Natural killer cell (primary cell): ENCODE data around the gene RRP1. TPM values are rescaled to one million over a fixed set of nuclear protein-coding genes. Genes with fewer than 3 reads are reported as not detected.

ENCODE experiments used
- ATAC-seq, 3 donors: fragments of 150-1000 bp in 2 of 3; fragments of 200-7000 bp in 1 of 3; cut with Tn5 transposase; 1 replicate in 1 of 3; 2 replicates in 2 of 3; pipeline ENCODE4 v1.10.0; 2021; ENCODE audit warnings: mild to moderate bottlenecking in 2 of 3, moderate library complexity in 2 of 3
- DNase-seq, 2 donors: peaks; one replicate each; pipeline versions ENCODE4 v3.0.0 to v3.0.0-alpha.2; 2013 to 2021; ENCODE audit warnings: mixed read lengths in 1 of 2
- H3K27ac ChIP-seq: one replicate; pipeline ENCODE4 v1.5.1; 2013; ENCODE audit warnings: mild to moderate bottlenecking, low read length
- H3K27me3 ChIP-seq: one replicate; pipeline ENCODE4 v1.6.1; 2013; ENCODE audit warnings: low read length; ENCODE audit not compliant: control insufficient read depth, insufficient read depth
- H3K36me3 ChIP-seq: one replicate; pipeline ENCODE4 v1.6.1; 2013; ENCODE audit warnings: low read length; ENCODE audit not compliant: control insufficient read depth, insufficient read depth
- H3K4me1 ChIP-seq: one replicate; pipeline ENCODE4 v1.6.1; 2013; ENCODE audit warnings: low read length; ENCODE audit not compliant: control insufficient read depth, insufficient read depth
- H3K4me3 ChIP-seq: one replicate; pipeline ENCODE4 v1.5.1; 2013; ENCODE audit warnings: low read length
- H3K9me3 ChIP-seq: one replicate; pipeline ENCODE4 v1.6.1; 2013; ENCODE audit warnings: low read length; ENCODE audit not compliant: control insufficient read depth, insufficient read depth
- H3K27ac Mint-ChIP-seq, 2 donors: one replicate each; pipeline ENCODE4 v1.8.0; 2022; ENCODE audit warnings: mild to moderate bottlenecking in 2 of 2, mixed read lengths in 2 of 2, moderate library complexity in 1 of 2
- H3K27me3 Mint-ChIP-seq, 2 donors: one replicate each; pipeline ENCODE4 v1.8.0; 2022; ENCODE audit warnings: low read depth in 2 of 2, mixed read lengths in 2 of 2
- H3K36me3 Mint-ChIP-seq: one replicate; pipeline ENCODE4 v1.8.0; 2022; ENCODE audit warnings: mixed read lengths
- H3K4me1 Mint-ChIP-seq, 2 donors: one replicate each; pipeline ENCODE4 v1.8.0; 2022; ENCODE audit warnings: mixed read lengths in 2 of 2
- H3K4me3 Mint-ChIP-seq: one replicate; pipeline ENCODE4 v1.8.0; 2022; ENCODE audit warnings: mild to moderate bottlenecking, moderate library complexity, mixed read lengths
- H3K9me3 Mint-ChIP-seq, 2 donors: one replicate each; pipeline ENCODE4 v1.8.0; 2022; ENCODE audit warnings: mixed read lengths in 2 of 2
- WGBS: methylation state at CpG from one replicate; pipeline ENCODE4 v1.1.7; 2013; ENCODE audit warnings: missing lambda C conversion rate; ENCODE audit not compliant: insufficient coverage; 5-methylcytosine and 5-hydroxymethylcytosine counted together
- intact Hi-C: fragments of 100-400 bp; cut with micrococcal nuclease; formaldehyde crosslinking; loops from one replicate; pipeline ENCODE4 v1.14.2; 2022
- total RNA-seq, 4 donors: library from RNA; stranded (reverse); fragments of 120-200 nt in 1 of 4; gene quantifications; one replicate each; pipeline versions ENCODE4 v1.2.3 to v1.2.4, GENCODE V29; 2013 to 2022
- TF ChIP-seq, protein P1 (sequence below): fragments of 200-600 bp; IDR thresholded peaks from one replicate; pipeline ENCODE4 v1.8.0; 2022; ENCODE audit warnings: antibody characterized with exemption

The RRP1 gene
- total RNA-seq, 3 donors from 2014 or later (not counting 1 experiment from before 2014, with no cell fraction given) = 15.7 to 24.6 (median 23.7) TPM

DNA sequence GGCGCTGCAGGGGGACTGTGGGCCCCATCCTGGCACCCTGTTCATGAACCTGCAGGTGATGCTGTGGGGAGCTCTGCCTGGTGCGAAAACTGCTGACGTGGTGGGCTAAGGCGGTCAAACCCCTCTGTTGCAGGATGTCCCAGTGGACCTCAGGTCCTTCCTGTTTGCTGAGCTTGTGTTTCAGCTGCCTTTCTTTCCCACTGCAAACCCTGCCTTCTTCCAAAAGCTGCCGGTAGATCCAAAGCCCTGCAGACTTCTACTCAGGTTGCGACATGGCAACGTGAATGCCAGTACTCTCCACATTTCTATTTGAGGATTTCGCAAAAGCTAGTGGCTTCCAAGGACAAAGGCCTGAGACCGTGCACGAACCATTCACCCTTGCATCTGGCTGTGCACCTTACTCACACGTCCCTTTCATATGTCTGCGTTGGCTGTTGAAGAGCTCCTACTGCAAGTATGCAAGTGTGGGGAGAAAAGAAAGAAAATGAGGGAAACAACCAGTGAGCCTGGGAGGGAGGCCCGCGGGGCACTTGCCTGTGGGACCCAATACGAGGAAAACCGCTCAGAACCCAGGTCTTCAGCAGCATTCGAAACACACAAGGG, 6.2 kb upstream of the RRP1 start:
- 74% methylated on average over 17 of the region's 17 CpGs for WGBS
- peaks cover 6% of the 10 kb centered on the region for H3K4me1 ChIP-seq
- TF ChIP-seq, protein P1, sequence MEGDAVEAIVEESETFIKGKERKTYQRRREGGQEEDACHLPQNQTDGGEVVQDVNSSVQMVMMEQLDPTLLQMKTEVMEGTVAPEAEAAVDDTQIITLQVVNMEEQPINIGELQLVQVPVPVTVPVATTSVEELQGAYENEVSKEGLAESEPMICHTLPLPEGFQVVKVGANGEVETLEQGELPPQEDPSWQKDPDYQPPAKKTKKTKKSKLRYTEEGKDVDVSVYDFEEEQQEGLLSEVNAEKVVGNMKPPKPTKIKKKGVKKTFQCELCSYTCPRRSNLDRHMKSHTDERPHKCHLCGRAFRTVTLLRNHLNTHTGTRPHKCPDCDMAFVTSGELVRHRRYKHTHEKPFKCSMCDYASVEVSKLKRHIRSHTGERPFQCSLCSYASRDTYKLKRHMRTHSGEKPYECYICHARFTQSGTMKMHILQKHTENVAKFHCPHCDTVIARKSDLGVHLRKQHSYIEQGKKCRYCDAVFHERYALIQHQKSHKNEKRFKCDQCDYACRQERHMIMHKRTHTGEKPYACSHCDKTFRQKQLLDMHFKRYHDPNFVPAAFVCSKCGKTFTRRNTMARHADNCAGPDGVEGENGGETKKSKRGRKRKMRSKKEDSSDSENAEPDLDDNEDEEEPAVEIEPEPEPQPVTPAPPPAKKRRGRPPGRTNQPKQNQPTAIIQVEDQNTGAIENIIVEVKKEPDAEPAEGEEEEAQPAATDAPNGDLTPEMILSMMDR = no peak
- Mint-ChIP-seq H3K36me3 (no peaks in the 10 kb centered on the region), H3K27ac (no peak overlapping the region), H3K4me1 (peaks cover 10 to 12% of the 10 kb centered on the region in 2 donors), H3K27me3 (no peaks in the 10 kb centered on the region), H3K4me3 (no peak overlapping the region), H3K9me3 (no peaks in the 10 kb centered on the region)
- no peaks in the 10 kb centered on the region for H3K9me3 ChIP-seq
- H3K27ac ChIP-seq = no peak overlapping the region
- H3K27me3 ChIP-seq = no peaks in the 10 kb centered on the region
- intact Hi-C loops = no loop called here
- DNase-seq = no peak
- no peak for ATAC-seq
- H3K4me3 ChIP-seq = no peak overlapping the region
- no peaks in the 10 kb centered on the region for H3K36me3 ChIP-seq

DNA sequence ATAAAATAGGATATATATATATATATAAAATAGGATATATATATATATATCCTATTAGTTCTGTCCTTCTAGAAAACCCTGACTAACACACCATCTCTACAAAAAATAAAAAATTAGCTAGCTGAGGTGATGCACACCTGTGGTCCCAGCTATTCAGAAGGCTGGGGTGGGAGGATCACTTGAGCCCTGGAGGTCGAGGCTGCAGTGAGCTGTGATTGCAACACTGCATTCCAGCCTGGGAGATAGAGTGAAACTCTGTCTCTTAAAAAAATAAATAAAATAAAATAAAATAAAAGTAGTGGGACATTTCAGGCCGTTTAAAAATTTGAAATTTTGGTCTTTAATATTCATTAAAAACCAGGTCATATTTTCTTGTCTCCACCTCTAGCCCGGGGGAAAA, 4.2 kb upstream of the RRP1 start:
- DNase-seq = no peak
- TF ChIP-seq, protein P1 = no peak
- H3K4me1 ChIP-seq = peaks cover 10% of the 10 kb centered on the region
- no peaks in the 10 kb centered on the region for H3K9me3 ChIP-seq
- Mint-ChIP-seq H3K27me3 (no peaks in the 10 kb centered on the region), H3K36me3 (no peaks in the 10 kb centered on the region), H3K27ac (no peak overlapping the region), H3K9me3 (no peaks in the 10 kb centered on the region), H3K4me3 (no peak overlapping the region), H3K4me1 (peaks cover 3 to 4% of the 10 kb centered on the region in 2 donors)
- 94% methylated on average over 2 of the region's 3 CpGs for WGBS
- no peak for ATAC-seq
- H3K27me3 ChIP-seq = no peaks in the 10 kb centered on the region
- H3K4me3 ChIP-seq = no peak overlapping the region
- no peaks in the 10 kb centered on the region for H3K36me3 ChIP-seq
- H3K27ac ChIP-seq = no peak overlapping the region
- intact Hi-C loops = no loop called here

DNA sequence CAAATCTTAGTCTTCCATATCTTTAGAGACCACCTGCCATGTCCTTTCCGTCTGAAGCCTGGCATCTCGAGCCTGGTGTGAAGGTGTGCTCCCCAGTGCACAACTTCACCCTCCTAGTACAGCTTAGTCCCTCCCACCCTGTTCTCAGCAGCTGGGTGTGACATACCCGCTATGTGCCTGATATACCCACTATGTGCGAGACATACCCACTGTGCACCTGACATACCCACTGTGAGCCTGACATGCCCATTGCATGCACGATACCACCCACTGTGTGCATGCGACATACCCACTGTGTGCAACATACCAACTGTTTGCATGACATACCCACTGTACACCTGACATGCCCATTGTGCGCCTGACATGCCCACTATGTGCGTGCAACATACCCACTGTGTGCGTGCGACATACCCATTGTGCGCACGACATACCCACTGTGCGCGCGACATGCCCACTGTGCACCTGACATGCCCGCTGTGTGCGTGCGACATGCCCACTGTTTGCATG, 3.0 kb upstream of the RRP1 start:
- ATAC-seq (no peak), DNase-seq (no peak)
- Histone ChIP-seq H3K9me3 (no peaks in the 10 kb centered on the region), H3K4me1 (peaks cover 19% of the 10 kb centered on the region), H3K27me3 (no peaks in the 10 kb centered on the region), H3K27ac (no peak overlapping the region), H3K36me3 (no peaks in the 10 kb centered on the region), H3K4me3 (no peak overlapping the region)
- Mint-ChIP-seq H3K4me3 (no peak overlapping the region), H3K36me3 (no peaks in the 10 kb centered on the region), H3K9me3 (no peaks in the 10 kb centered on the region), H3K27me3 (no peaks in the 10 kb centered on the region), H3K27ac (no peak overlapping the region), H3K4me1 (peaks cover 6 to 12% of the 10 kb centered on the region in 2 donors)
- 86% methylated on average over 18 of the region's 18 CpGs for WGBS
- TF ChIP-seq, protein P1 = no peak
- intact Hi-C loops = no loop called here
